ENCODE data around the gene TAF13.
A peak's percentile ranks its signal among the peaks of the same experiment; 100 is the strongest.
"Not testable (repeated sequence)": the region's sequence is repeated elsewhere in the genome, so short reads cannot be mapped to it uniquely, and the experiment has no call there.

The TAF13 gene

DNA sequence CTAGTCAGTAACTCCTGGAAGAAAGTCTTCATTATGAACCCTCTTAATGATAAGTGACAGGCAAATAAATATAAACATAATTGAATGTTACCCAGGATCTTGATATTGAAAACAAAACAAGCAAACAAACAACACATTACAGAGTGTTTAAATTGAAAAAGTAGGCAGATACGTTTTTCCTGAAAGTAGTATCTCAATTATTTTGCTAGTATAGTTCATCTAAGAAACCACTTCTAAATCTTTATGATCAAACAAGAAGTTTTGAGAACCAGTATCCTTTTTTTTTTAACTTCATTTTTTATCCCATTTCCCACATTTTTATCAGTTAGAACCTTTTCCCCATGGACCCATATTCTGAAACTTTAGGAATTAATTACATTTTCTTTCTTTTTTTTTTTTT is 30.2 kb downstream of the TAF13 start:
- no peak for DNase-seq

DNA sequence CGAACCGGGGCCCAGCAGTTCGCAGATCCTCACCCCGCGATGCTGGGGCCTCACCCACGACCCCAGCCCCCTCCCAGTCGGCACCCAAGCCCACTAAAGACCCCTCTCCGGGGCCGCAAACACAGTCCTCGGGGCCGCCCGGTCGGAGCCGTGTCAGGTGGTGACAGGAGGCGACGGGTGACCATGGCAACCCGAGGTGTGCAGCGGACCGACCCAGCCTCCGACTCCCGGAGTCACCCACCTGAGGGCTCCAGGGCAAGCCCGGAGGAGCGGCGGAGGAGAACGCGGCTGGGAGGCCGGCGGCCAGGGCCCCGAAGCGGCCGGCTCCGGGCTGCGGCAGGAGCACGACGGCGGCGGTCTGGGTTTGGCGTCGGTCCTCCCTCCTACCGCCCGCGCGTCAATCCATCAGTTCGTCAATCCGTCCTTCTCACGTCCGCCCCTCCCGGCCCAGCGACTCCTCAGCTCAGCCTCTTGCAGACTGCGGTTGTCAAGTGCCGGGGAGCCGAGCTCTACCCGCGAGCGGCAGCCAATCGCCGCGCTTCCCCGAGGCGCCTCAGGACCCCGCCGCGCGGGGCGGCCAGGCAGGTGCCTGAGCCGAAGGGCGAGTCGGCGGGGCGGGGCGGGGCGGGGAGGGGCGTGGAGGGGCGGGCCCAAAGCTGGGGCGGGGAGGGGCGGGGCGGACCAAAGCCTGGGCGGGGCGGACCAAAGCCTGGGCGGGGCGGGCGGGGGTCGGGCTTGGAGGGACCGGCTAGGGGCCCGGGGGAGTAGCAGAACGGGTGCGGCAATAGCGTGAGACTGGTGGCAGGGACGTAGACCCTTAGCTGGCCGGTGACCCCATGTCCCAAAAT is 34.0 kb downstream of the TAF13 start, which contains the start of gene WDR47:
WDR47 (minus strand) TSS at position 482 of the 848 bp plus-strand sequence. CDS start 18,590 bp downstream, outside the sequence.
- peak; percentile 99 for DNase-seq

- peak; percentile 31 to 52 (median 38) for DNase-seq
Observed at GRCh38 chr1:109040989-109041620, 34.7 kb downstream of the TAF13 start.

DNA sequence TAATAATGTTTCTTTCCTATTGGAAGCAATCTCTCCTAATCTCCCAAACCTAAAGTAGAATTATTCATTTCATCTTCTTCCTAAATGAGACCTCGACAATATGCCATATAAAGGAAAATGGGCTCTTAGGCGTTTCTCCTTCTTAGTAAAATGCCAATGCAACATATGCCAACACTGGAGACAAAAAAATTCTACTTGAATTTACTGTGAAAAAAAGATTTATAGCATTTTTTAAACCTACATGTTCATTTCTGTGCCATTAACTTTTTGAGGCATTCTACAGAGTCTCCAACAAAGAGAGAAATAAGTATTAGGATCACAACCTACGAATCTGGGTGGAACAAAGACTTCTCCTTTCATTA is 35.2 kb downstream of the TAF13 start:
- no peak for DNase-seq

DNA sequence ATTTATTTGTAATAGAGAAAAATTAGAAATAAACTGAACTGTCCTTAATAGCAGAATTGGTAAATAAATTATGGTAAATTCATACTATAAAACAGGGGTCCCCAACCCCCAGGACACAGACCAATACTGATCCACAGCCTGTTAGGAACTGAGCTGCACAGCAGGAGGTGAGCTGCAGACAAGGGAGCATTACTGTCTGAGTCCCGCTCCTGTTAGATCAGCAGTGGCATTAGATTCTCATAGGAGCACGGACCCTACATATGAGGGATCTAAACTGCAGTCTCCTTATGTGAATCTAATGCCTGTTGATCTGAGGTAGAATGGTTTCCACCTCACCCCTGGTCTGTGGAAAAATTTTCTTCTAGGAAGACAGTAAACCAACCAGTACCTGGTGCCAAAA is 41.4 kb downstream of the TAF13 start:
- no peak for DNase-seq

GRCh38 chr1:109029493-109029892 is 46.3 kb downstream of the TAF13 start:
- not testable (repeated sequence) for DNase-seq

DNA sequence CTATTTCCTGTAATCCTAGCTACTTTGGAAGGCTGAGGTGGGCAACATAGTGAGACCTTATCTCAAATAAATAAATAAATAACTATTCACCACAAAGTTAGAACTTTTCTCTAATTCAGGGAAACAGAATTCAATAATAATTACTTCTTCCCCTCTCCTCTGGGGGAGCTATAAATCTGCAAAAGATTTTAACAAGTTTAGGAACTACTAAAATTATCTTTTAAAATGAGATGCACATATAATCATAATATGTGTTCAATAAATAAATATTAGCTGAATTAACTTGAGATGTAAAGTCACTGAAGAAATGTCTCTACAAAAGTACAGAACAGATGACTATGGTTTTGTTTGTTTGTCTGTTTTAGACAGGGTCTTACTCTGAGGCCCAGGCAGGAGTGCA is 48.0 kb downstream of the TAF13 start:
- peak; percentile 2 to 38 (median 29) for DNase-seq

- DNase-seq: no peak
Observed at GRCh38 chr1:109025694-109026093, 50.1 kb downstream of the TAF13 start.

GRCh38 chr1:109024646-109025045 is 51.2 kb downstream of the TAF13 start:
- no peak for DNase-seq

DNA sequence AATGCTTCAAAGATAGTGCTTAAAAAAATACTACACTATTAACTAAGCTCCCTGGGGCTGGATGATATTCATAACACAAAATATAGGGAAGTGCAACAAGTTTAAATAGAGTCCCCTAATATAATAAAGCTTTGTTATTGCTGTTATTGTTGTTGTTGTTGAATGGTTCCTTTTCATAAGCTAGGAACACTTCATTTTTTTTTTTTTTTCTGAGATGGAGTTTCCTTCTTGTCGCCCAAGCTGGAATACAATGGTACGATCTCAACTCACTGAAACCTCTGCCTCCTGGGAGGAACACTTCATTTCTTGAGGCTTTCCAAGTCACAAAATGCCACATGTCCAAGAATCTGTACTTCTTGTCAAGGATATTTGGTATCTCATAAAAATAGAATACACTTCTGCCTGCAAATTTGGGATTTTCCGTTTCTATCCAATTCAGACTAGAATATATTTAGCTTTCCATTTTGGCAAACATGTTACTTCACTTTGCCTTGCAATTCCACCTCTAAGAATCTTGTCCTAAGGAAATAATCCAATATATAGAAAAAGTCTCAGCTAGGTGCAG is 55.0 kb downstream of the TAF13 start:
- no peak for DNase-seq

DNA sequence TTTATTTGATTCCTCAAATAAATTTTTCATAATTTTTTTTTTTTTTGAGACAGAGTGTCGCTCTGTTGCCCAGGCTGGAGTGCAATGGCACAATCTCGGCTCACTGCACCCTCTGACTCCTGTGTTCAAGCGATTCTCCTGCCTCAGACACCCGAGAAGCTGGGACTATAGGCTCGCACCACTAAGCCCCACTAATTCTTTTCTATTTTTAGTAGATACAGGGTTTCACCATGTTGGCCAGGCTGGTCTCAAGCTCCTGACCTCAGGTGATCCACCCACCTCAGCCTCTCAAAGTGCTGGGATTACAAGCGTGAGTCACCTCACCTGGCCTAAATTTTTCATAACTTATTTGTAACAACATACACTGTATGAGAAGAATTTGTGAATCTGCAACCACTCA is 58.1 kb downstream of the TAF13 start:
- DNase-seq: not testable (repeated sequence)

- DNase-seq: no peak
Observed at GRCh38 chr1:109017134-109017533, 58.7 kb downstream of the TAF13 start.
